Naive thymus-derived CD4-positive, alpha-beta T cell (primary cell): ENCODE results near the gene PACS2. TPM values are rescaled to one million over a fixed set of nuclear protein-coding genes. Genes with fewer than 3 reads are reported as not detected.

ENCODE experiments used
- ATAC-seq: fragments of 150-1000 bp; cut with Tn5 transposase; 2 replicates; pipeline ENCODE4 v1.10.0; 2021; ENCODE audit warnings: mild to moderate bottlenecking, moderate library complexity
- CTCF ChIA-PET: fragments of 350-600 bp; sonication (Branson Sonifier 250); formaldehyde crosslinking; loops from one replicate; lab custom pipeline; 2021; ENCODE audit warnings: antibody characterized with exemption; lab: Charles Lee
- POLR2A ChIA-PET: fragments of 350-600 bp; sonication (Branson Sonifier 250); formaldehyde crosslinking; loops from one replicate; lab custom pipeline; 2021; ENCODE audit warnings: antibody characterized with exemption, inconsistent platforms; lab: Charles Lee
- DNase-seq, 9 donors: peaks; one replicate each; pipeline versions ENCODE4 v3.0.0 to v3.0.0-alpha.2; 2020 to 2022; ENCODE audit warnings: mixed read lengths in 1 of 9
- H3K27ac ChIP-seq: one replicate; pipeline ENCODE4 v1.7.0; 2013; ENCODE audit warnings: mild to moderate bottlenecking, low read depth, low read length, moderate library complexity
- H3K27me3 ChIP-seq, 2 donors: one replicate each; pipeline ENCODE4 v1.7.0; 2013; ENCODE audit warnings: low read length in 2 of 2, mild to moderate bottlenecking in 2 of 2, moderate library complexity in 2 of 2; ENCODE audit not compliant: control insufficient read depth in 2 of 2, insufficient read depth in 2 of 2
- H3K36me3 ChIP-seq, 3 experiments: 1 replicate in 2 of 3; 2 replicates in 1 of 3; pipeline ENCODE4 v1.7.0; 2013; ENCODE audit warnings: low read length in 3 of 3, mild to moderate bottlenecking in 3 of 3, moderate library complexity in 1 of 3; ENCODE audit not compliant: insufficient read depth in 3 of 3, control insufficient read depth in 2 of 3
- H3K4me1 ChIP-seq, 2 donors: one replicate each; pipeline ENCODE4 v1.7.0; 2013; ENCODE audit warnings: low read length in 2 of 2, mild to moderate bottlenecking in 2 of 2, moderate library complexity in 1 of 2; ENCODE audit not compliant: control insufficient read depth in 2 of 2, insufficient read depth in 2 of 2
- H3K4me3 ChIP-seq: 2 replicates; pipeline ENCODE4 v1.7.0; 2013; ENCODE audit warnings: mild to moderate bottlenecking, low read length
- H3K9me3 ChIP-seq, 3 experiments: 1 replicate in 2 of 3; 2 replicates in 1 of 3; pipeline ENCODE4 v1.7.0; 2013; ENCODE audit warnings: low read length in 3 of 3; ENCODE audit not compliant: control insufficient read depth in 2 of 3
- H3K27ac Mint-ChIP-seq, 9 donors: one replicate each; pipeline ENCODE4 v1.8.0; 2020 to 2022; ENCODE audit warnings: mixed read lengths in 9 of 9, mild to moderate bottlenecking in 8 of 9, moderate library complexity in 5 of 9, inconsistent platforms in 2 of 9
- H3K27me3 Mint-ChIP-seq, 5 donors: one replicate each; pipeline ENCODE4 v1.8.0; 2021 to 2022; ENCODE audit warnings: mixed read lengths in 5 of 5, mild to moderate bottlenecking in 1 of 5
- H3K36me3 Mint-ChIP-seq, 5 donors: one replicate each; pipeline ENCODE4 v1.8.0; 2020 to 2022; ENCODE audit warnings: mixed read lengths in 5 of 5, mild to moderate bottlenecking in 3 of 5, inconsistent platforms in 1 of 5
- H3K4me1 Mint-ChIP-seq, 7 donors: one replicate each; pipeline ENCODE4 v1.8.0; 2020 to 2022; ENCODE audit warnings: mixed read lengths in 7 of 7, mild to moderate bottlenecking in 3 of 7, inconsistent platforms in 1 of 7
- H3K4me3 Mint-ChIP-seq, 10 donors: one replicate each; pipeline ENCODE4 v1.8.0; 2020 to 2022; ENCODE audit warnings: mild to moderate bottlenecking in 10 of 10, mixed read lengths in 10 of 10, moderate library complexity in 6 of 10, inconsistent platforms in 2 of 10
- H3K9me3 Mint-ChIP-seq, 11 donors: one replicate each; pipeline ENCODE4 v1.8.0; 2020 to 2022; ENCODE audit warnings: mixed read lengths in 11 of 11, mild to moderate bottlenecking in 4 of 11, inconsistent platforms in 1 of 11, moderate library complexity in 1 of 11
- intact Hi-C, 2 donors: fragments of 100-400 bp; cut with micrococcal nuclease; formaldehyde crosslinking; loops; one replicate each; pipeline ENCODE4 v1.15.1; 2023
- polyA plus RNA-seq, 2 donors: library from polyadenylated mRNA; unstranded; fragments of 300-500 nt; fragmentation: Illumina TruSeq; gene quantifications; one replicate each; pipeline ENCODE4 v1.2.3, GENCODE V29; 2021
- total RNA-seq, 6 experiments: library from RNA in 5 of 6; stranded (reverse) in 5 of 6; gene quantifications; 1 replicate in 5 of 6; 2 replicates in 1 of 6; pipeline ENCODE4 v1.2.3 and lab custom pipeline; 2021 to 2026

Gene PACS2
- total and polyA plus RNA-seq, 7 experiments from 2014 or later = 1.5 to 75.4 (median 69.2) TPM

DNA sequence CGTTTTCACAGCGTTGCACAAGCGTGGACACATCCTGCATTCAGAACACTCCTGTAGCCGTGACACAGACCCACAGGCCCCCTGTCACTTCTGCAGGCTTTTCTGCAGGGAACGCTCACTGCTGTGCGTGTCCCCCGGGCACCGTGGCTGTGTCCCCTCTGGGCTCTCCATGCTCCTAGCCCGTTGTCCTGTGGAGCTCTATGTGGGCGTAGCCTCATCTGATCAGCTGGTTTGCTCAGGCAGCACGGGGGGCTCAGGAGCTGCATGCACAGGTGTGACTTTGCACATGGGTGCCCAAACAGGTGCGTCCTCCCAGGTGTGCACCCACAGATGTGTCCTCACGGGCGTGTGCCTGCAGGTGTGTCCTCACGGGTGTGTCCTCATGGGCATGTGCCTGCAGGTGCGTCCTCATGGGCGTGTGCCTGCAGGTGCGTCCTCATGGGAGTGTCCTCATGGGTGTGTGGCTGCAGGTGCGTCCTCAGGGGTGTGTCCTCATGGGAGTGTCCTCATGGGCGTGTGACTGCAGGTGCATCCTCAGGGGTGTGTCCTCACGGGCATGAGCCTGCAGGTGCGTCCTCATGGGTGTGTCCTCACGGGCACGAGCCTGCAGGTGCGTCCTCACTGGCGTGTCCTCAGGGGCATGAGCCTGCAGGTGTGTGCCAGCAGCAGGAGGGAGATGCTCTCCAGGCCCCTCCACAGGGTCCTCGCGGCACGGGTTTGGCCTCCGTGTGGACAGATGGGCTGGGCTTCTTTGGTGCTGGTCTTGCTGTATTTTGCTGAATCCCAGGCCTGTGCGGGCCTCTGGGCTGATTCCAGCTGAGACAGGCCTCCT is 122.6 kb downstream of the PACS2 start:
- DNase-seq (no peak), ATAC-seq (no peak)
- Histone ChIP-seq H3K27me3 (no peaks in the 10 kb centered on the region), H3K9me3 (no peaks in the 10 kb centered on the region), H3K4me3 (no peak overlapping the region), H3K36me3 (peaks cover 0 to 36% (median 0%) of the 10 kb centered on the region in 3 experiments), H3K27ac (no peak overlapping the region), H3K4me1 (no peaks in the 10 kb centered on the region)
- ChIA-PET POLR2A (interaction anchor here (1.0 kb wide), 1 partner anchor 10 kb away, joined by 5 read pairs; no protein-coding TSS in a partner anchor), CTCF (interaction anchor here (1.5 to 1.8 kb wide), 2 partner anchors 10 to 53 kb away, joined by 4 read pairs; no protein-coding TSS in a partner anchor)
- intact Hi-C loops = no loop called here
- Mint-ChIP-seq H3K9me3 (peaks cover 0 to 2% (median 0%) of the 10 kb centered on the region in 11 donors), H3K27ac (no peak overlapping the region), H3K27me3 (no peaks in the 10 kb centered on the region), H3K36me3 (peaks cover 0 to 5% (median 4%) of the 10 kb centered on the region in 5 donors), H3K4me1 (peaks cover 5 to 21% (median 18%) of the 10 kb centered on the region in 7 donors), H3K4me3 (no peak overlapping the region)

DNA sequence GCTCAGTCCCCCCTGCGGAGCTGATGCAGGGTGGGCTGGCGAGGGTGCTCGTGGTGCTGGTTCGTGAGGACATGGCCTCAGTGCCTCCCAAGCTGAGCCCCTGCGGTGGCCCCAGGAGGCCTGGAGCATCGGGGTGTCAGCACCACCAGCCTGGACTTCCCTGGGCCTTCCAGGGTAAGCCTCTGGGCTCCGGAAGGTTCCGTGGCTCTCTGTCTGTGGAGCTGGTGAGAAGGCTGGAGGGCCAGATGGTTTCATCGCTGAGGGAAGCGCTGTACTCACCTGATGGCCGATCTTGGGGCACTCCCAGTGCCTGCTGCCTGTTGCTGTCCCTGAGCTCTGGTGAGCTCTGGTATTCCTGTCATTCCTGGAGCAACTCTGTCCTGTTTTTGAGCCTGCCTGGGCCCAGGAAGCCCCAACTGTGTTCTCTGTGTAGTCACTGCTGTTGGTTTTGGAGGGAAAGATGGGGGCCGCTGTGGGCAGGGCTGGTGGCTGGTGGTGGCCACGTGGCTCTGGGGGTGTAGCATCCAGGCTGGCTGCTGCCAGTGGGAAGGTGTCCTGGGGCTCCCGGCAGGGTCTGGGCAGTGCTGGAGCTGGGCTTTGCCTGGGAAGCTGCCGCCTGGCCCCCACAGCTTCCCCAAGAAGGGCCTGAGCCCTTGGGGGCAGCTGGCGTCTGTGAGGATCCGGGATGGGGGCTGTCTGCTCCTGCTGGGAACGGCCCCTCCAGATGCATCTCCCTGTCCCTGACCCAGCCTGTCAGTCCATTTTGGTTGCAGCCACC is 123.4 kb downstream of the PACS2 start:
- peaks cover 5 to 21% (median 18%) of the 10 kb centered on the region in 7 donors for H3K4me1 Mint-ChIP-seq
- no peaks in the 10 kb centered on the region for H3K27me3 ChIP-seq
- ATAC-seq = no peak
- peaks cover 0 to 5% (median 4%) of the 10 kb centered on the region in 5 donors for H3K36me3 Mint-ChIP-seq
- no peak overlapping the region for H3K4me3 Mint-ChIP-seq
- intact Hi-C loops = no loop called here
- H3K4me3 ChIP-seq = no peak overlapping the region
- peaks cover 0 to 36% (median 0%) of the 10 kb centered on the region in 3 experiments for H3K36me3 ChIP-seq
- no peaks in the 10 kb centered on the region for H3K9me3 ChIP-seq
- ChIA-PET POLR2A (interaction anchor here (1.0 kb wide), 1 partner anchor 10 kb away, joined by 5 read pairs; no protein-coding TSS in a partner anchor), CTCF (interaction anchor here (0.6 to 1.8 kb wide), 2 partner anchors 9 to 107 kb away, joined by 3 to 4 read pairs; no protein-coding TSS in a partner anchor)
- H3K27ac ChIP-seq = no peak overlapping the region
- H3K27ac Mint-ChIP-seq = no peak overlapping the region
- H3K27me3 Mint-ChIP-seq = no peaks in the 10 kb centered on the region
- no peaks in the 10 kb centered on the region for H3K4me1 ChIP-seq
- H3K9me3 Mint-ChIP-seq = peaks cover 0 to 2% (median 0%) of the 10 kb centered on the region in 11 donors
- DNase-seq = no peak

DNA sequence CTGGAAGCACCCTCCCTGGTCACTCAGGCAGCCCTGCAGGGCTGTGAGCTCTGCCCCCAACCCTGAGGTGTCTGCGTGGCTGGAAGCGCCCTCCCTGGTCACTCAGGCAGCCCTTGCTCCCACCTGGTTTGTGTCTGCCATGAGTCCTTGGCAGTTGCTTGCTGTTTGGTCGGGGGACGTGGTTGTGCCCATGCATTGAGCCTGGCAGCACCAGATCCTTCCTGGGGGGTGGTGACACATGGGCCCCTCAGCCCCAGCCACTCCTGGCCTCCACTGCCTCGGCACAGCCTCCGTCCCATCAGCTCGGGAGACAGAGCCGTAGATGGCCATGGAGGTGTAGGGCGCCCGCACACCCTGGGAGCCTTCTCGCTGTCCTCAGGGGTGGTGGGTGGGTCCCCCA is 124.6 kb downstream of the PACS2 start:
- Histone ChIP-seq H3K27ac (no peak overlapping the region), H3K36me3 (peaks cover 0 to 36% (median 0%) of the 10 kb centered on the region in 3 experiments), H3K27me3 (no peaks in the 10 kb centered on the region), H3K4me3 (no peak overlapping the region), H3K4me1 (no peaks in the 10 kb centered on the region), H3K9me3 (no peaks in the 10 kb centered on the region)
- no peak for DNase-seq
- intact Hi-C loops = no loop called here
- Mint-ChIP-seq H3K9me3 (peaks cover 0 to 2% (median 0%) of the 10 kb centered on the region in 11 donors), H3K4me3 (no peak overlapping the region), H3K36me3 (peaks cover 0 to 5% (median 4%) of the 10 kb centered on the region in 5 donors), H3K27ac (no peak overlapping the region), H3K27me3 (no peaks in the 10 kb centered on the region), H3K4me1 (peaks cover 5 to 21% (median 18%) of the 10 kb centered on the region in 7 donors)
- CTCF ChIA-PET = interaction anchor here (0.7 kb wide), 1 partner anchor 18 kb away, joined by 3 read pairs; no protein-coding TSS in a partner anchor
- no peak for ATAC-seq
- POLR2A ChIA-PET = no interaction called here

DNA sequence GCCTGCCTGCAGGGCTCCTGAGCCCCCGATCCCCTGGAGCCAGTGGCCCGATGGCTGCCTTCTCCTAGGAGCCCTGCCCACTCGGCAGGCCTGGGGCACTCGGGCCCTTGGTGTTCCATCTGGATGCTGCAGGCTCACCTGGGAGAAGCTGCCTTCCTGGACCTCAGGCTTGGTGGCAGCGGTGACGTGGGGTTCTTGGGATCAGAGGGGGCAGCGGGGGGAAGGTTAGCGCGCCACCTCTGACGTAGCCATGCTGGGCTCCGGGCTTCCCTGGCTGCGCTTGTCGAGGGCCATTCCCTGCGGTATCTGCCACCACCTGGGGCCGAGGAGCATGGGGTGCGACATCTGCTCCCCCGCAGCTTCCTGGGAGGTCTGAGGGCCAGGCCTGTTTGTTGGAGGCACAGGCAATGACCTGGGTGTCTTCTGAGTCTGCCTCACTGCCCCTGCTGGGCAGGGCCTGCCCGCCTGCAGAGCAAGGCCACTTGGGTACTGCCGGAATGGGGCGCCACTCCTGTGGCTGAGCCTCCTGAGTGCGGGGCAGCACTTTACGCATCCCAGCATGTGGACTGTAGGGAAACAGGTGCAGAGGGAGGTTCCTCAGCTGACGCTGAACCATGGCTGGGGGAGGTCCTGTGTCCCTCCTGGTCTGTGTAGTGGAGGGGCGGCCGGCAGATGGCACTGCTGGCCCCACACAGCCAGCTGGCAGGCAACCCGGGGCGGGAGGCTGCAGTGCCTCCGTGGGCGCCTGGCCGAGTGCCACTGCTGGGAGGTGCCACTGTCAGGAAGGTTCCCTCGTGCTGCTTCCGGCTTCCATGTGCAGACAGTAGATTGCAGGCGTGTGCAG is 125.4 kb downstream of the PACS2 start:
- ChIA-PET POLR2A (no interaction called here), CTCF (no interaction called here)
- H3K9me3 Mint-ChIP-seq = peaks cover 0 to 2% (median 0%) of the 10 kb centered on the region in 11 donors
- no peak overlapping the region for H3K27ac Mint-ChIP-seq
- no peaks in the 10 kb centered on the region for H3K4me1 ChIP-seq
- no peaks in the 10 kb centered on the region for H3K27me3 ChIP-seq
- no peaks in the 10 kb centered on the region for H3K9me3 ChIP-seq
- no peaks in the 10 kb centered on the region for H3K27me3 Mint-ChIP-seq
- H3K4me1 Mint-ChIP-seq = peaks cover 5 to 18% (median 15%) of the 10 kb centered on the region in 7 donors
- peaks cover 0 to 5% (median 4%) of the 10 kb centered on the region in 5 donors for H3K36me3 Mint-ChIP-seq
- H3K27ac ChIP-seq = no peak overlapping the region
- DNase-seq (no peak), ATAC-seq (no peak)
- H3K4me3 Mint-ChIP-seq = no peak overlapping the region
- no peak overlapping the region for H3K4me3 ChIP-seq
- H3K36me3 ChIP-seq = peaks cover 0 to 36% (median 0%) of the 10 kb centered on the region in 3 experiments
- intact Hi-C loops = no loop called here

DNA sequence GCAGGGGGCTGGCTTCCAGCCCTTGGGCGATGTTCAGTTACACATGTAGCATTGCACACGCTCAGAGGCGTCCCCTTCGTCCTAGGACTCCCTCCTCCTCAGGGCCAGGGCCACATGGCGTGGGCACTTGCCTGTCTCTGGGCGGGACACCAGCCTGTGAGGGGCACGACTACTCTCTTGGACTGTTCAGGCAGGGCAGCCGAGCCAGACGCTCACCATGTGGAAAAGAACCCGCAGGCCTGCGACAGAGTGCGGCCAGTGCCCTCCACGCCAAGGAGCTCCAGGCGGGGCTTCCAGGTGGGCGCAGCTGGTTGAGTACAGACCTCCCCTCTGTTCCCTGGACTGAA is 126.0 kb downstream of the PACS2 start:
- Histone ChIP-seq H3K9me3 (no peaks in the 10 kb centered on the region), H3K27ac (no peak overlapping the region), H3K4me3 (no peak overlapping the region), H3K36me3 (peaks cover 0 to 40% (median 0%) of the 10 kb centered on the region in 3 experiments), H3K27me3 (no peaks in the 10 kb centered on the region), H3K4me1 (no peaks in the 10 kb centered on the region)
- ChIA-PET CTCF (no interaction called here), POLR2A (no interaction called here)
- Mint-ChIP-seq H3K27me3 (no peaks in the 10 kb centered on the region), H3K36me3 (peaks cover 0 to 4% (median 3%) of the 10 kb centered on the region in 5 donors), H3K9me3 (peaks cover 0 to 2% (median 0%) of the 10 kb centered on the region in 11 donors), H3K27ac (no peak overlapping the region), H3K4me1 (peaks cover 3 to 13% (median 11%) of the 10 kb centered on the region in 7 donors), H3K4me3 (no peak overlapping the region)
- DNase-seq (no peak), ATAC-seq (peak; percentile 22)
- intact Hi-C loops = no loop called here

DNA sequence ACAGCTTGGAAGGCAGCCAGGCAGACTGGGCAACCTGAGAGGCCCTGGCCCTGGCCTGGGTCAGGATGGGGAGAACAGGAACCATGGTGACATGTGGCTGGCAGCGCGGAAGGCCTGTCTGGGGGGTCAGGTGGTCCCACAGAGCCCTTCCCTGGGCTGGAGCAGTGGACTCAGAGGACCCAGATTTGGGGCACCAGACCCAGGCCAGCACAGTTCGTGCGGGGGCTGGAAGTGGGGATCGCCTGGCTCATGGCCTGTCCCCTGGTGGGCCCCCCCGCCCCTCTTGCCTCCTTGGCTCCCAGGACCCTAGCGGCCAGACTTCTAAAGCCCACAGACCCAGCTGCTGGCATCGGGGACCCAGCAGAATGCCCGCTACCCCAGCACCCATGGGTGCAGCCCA is 126.4 kb downstream of the PACS2 start:
- H3K9me3 Mint-ChIP-seq = peaks cover 0 to 2% (median 0%) of the 10 kb centered on the region in 11 donors
- H3K27ac Mint-ChIP-seq = no peak overlapping the region
- Histone ChIP-seq H3K36me3 (peaks cover 0 to 41% (median 0%) of the 10 kb centered on the region in 3 experiments), H3K4me3 (no peak overlapping the region), H3K27ac (no peak overlapping the region), H3K27me3 (no peaks in the 10 kb centered on the region), H3K4me1 (no peaks in the 10 kb centered on the region), H3K9me3 (no peaks in the 10 kb centered on the region)
- ATAC-seq (no peak), DNase-seq (no peak)
- no peak overlapping the region for H3K4me3 Mint-ChIP-seq
- ChIA-PET CTCF (no interaction called here), POLR2A (no interaction called here)
- peaks cover 0 to 9% (median 6%) of the 10 kb centered on the region in 7 donors for H3K4me1 Mint-ChIP-seq
- H3K27me3 Mint-ChIP-seq = no peaks in the 10 kb centered on the region
- intact Hi-C loops = no loop called here
- H3K36me3 Mint-ChIP-seq = peaks cover 0 to 4% (median 2%) of the 10 kb centered on the region in 5 donors
